NT2/D1 (cell line): ENCODE data around the gene TIPIN.
"Not testable (repeated sequence)": the region's sequence is repeated elsewhere in the genome, so short reads cannot be mapped to it uniquely, and the experiment has no call there.

Experiments used
- DNase-seq: peaks from one replicate; pipeline ENCODE4 v3.0.0-alpha.2; 2011; ENCODE audit warnings: low read depth, low spot score
- H3K27me3 ChIP-seq: 2 replicates; pipeline ENCODE4 v1.6.0; 2011; ENCODE audit warnings: mild to moderate bottlenecking; ENCODE audit not compliant: insufficient read length, insufficient read depth
- H3K36me3 ChIP-seq: 2 replicates; pipeline ENCODE4 v1.6.1; 2011; ENCODE audit warnings: mild to moderate bottlenecking, low read length, mixed read lengths; ENCODE audit not compliant: insufficient read depth, insufficient read length
- H3K4me1 ChIP-seq: 2 replicates; pipeline ENCODE4 v1.5.1; 2011; ENCODE audit not compliant: insufficient read depth, insufficient read length
- H3K4me3 ChIP-seq: 2 replicates; pipeline ENCODE4 v1.5.1; 2011; ENCODE audit warnings: low read depth; ENCODE audit not compliant: insufficient read length
- H3K9ac ChIP-seq: 2 replicates; pipeline ENCODE4 v1.6.0; 2011; ENCODE audit warnings: low read depth; ENCODE audit not compliant: insufficient read length
- H3K9me3 ChIP-seq: 2 replicates; pipeline ENCODE4 v1.5.1; 2011; ENCODE audit warnings: mild to moderate bottlenecking, low read length; ENCODE audit not compliant: insufficient read depth
- SUZ12 ChIP-seq: IDR thresholded peaks from 2 replicates; pipeline ENCODE4 v1.6.1; 2011; ENCODE audit not compliant: insufficient read length, insufficient read depth; ENCODE audit errors: extremely low read depth
- YY1 ChIP-seq: IDR thresholded peaks from 2 replicates; pipeline ENCODE4 v1.6.1; 2011; ENCODE audit not compliant: insufficient read length, insufficient read depth
- ZNF274 ChIP-seq: IDR thresholded peaks from 2 replicates; pipeline ENCODE4 v1.6.1; 2011; ENCODE audit warnings: mild to moderate bottlenecking, low read depth, low read length

Gene TIPIN

GRCh38 chr15:66401130-66402021 is 44.9 kb upstream of the TIPIN start:
- Histone ChIP-seq H3K9ac (no peak overlapping the region), H3K4me1 (no peaks in the 10 kb centered on the region), H3K9me3 (no peaks in the 10 kb centered on the region), H3K4me3 (no peak overlapping the region), H3K36me3 (peaks cover 14% of the 10 kb centered on the region), H3K27me3 (no peaks in the 10 kb centered on the region)
- TF ChIP-seq SUZ12 (no peak), ZNF274 (no peak), YY1 (no peak)
- DNase-seq, result no peak

GRCh38 chr15:66400351-66400774 is 43.9 kb upstream of the TIPIN start:
- DNase-seq, result no peak
- TF ChIP-seq YY1 (no peak), SUZ12 (no peak), ZNF274 (no peak)
- H3K9ac ChIP-seq, result no peak overlapping the region

GRCh38 chr15:66399276-66399675 is 42.8 kb upstream of the TIPIN start:
- no peaks in the 10 kb centered on the region for H3K27me3 ChIP-seq
- no peak overlapping the region for H3K4me3 ChIP-seq
- DNase-seq, result no peak
- H3K9me3 ChIP-seq, result no peaks in the 10 kb centered on the region
- TF ChIP-seq ZNF274 (no peak), SUZ12 (no peak), YY1 (no peak)
- no peaks in the 10 kb centered on the region for H3K4me1 ChIP-seq
- H3K36me3 ChIP-seq, result peaks cover 17% of the 10 kb centered on the region
- no peak overlapping the region for H3K9ac ChIP-seq

More at GRCh38 chr15:66400351-66400774, 43.9 kb upstream of the TIPIN start:
- Histone ChIP-seq H3K27me3 (no peaks in the 10 kb centered on the region), H3K4me1 (no peaks in the 10 kb centered on the region), H3K9me3 (no peaks in the 10 kb centered on the region), H3K36me3 (peaks cover 17% of the 10 kb centered on the region), H3K4me3 (no peak overlapping the region)

GRCh38 chr15:66394915-66395314 is 38.4 kb upstream of the TIPIN start:
- Histone ChIP-seq H3K27me3 (no peaks in the 10 kb centered on the region), H3K36me3 (peaks cover 37% of the 10 kb centered on the region), H3K9me3 (no peaks in the 10 kb centered on the region), H3K4me3 (no peak overlapping the region), H3K4me1 (no peaks in the 10 kb centered on the region), H3K9ac (no peak overlapping the region)
- no peak for DNase-seq
- TF ChIP-seq SUZ12, result no peak
- no peak for TF ChIP-seq YY1

GRCh38 chr15:66394472-66394871 is 38.0 kb upstream of the TIPIN start:
- H3K9me3 ChIP-seq, result no peaks in the 10 kb centered on the region
- H3K27me3 ChIP-seq, result no peaks in the 10 kb centered on the region
- H3K4me3 ChIP-seq, result no peak overlapping the region
- H3K36me3 ChIP-seq, result peaks cover 41% of the 10 kb centered on the region
- TF ChIP-seq YY1 (no peak), SUZ12 (no peak)
- no peak for DNase-seq
- no peak overlapping the region for H3K9ac ChIP-seq
- no peaks in the 10 kb centered on the region for H3K4me1 ChIP-seq

GRCh38 chr15:66393037-66393436 is 36.6 kb upstream of the TIPIN start:
- H3K4me3 ChIP-seq, H3K9ac ChIP-seq, DNase-seq, H3K27me3 ChIP-seq, H3K4me1 ChIP-seq, H3K9me3 ChIP-seq: not testable (repeated sequence)
- H3K36me3 ChIP-seq, result peaks cover 34% of the 10 kb centered on the region

- Histone ChIP-seq H3K36me3 (peaks cover 25% of the 10 kb centered on the region), H3K4me1 (no peaks in the 10 kb centered on the region), H3K9me3 (no peaks in the 10 kb centered on the region), H3K9ac (no peak overlapping the region), H3K27me3 (no peaks in the 10 kb centered on the region), H3K4me3 (no peak overlapping the region)
- no peak for DNase-seq
- TF ChIP-seq SUZ12 (no peak), ZNF274 (no peak), YY1 (no peak)
Measured at GRCh38 chr15:66390678-66391077, 34.2 kb upstream of the TIPIN start.
